Spleen (tissue), 11 donors: Measurements from ENCODE around the gene SLC35F3. TPM values are rescaled to one million over a fixed set of nuclear protein-coding genes. Genes with fewer than 3 reads are reported as not detected.
"Not testable (repeated sequence)": the region's sequence is repeated elsewhere in the genome, so short reads cannot be mapped to it uniquely, and the experiment has no call there.

ENCODE experiments used
- DNase-seq: peaks from one replicate; pipeline ENCODE4 v3.0.0-alpha.2; 2020
- H3K27ac ChIP-seq, 8 donors: fragments of 200-600 bp; sonication (generic) in 7 of 8; 1 replicate in 4 of 8; 2 replicates in 4 of 8; pipeline versions ENCODE4 v1.5.0 to v1.8.0; 2016 to 2021; ENCODE audit warnings: inconsistent platforms in 4 of 8, mild to moderate bottlenecking in 4 of 8, moderate library complexity in 1 of 8
- H3K27me3 ChIP-seq, 7 donors: fragments of 200-600 bp; sonication (generic) in 6 of 7; replicated peaks in 1 of 7; 1 replicate in 4 of 7; 2 replicates in 3 of 7; pipeline versions ENCODE4 v1.5.0 to v1.8.0; 2016 to 2021; ENCODE audit warnings: inconsistent platforms in 3 of 7, mild to moderate bottlenecking in 1 of 7
- H3K36me3 ChIP-seq, 6 donors: fragments of 200-600 bp; sonication (generic) in 5 of 6; 1 replicate in 4 of 6; 2 replicates in 2 of 6; pipeline versions ENCODE4 v1.5.0 to v1.8.0; 2016 to 2021; ENCODE audit warnings: inconsistent platforms in 2 of 6
- H3K4me1 ChIP-seq, 6 donors: fragments of 200-600 bp; sonication (generic) in 5 of 6; 1 replicate in 3 of 6; 2 replicates in 3 of 6; pipeline versions ENCODE4 v1.5.0 to v1.8.0; 2016 to 2021; ENCODE audit warnings: inconsistent platforms in 3 of 6
- H3K4me3 ChIP-seq, 8 donors: fragments of 200-600 bp; sonication (generic) in 7 of 8; 1 replicate in 4 of 8; 2 replicates in 4 of 8; pipeline versions ENCODE4 v1.5.0 to v1.8.0; 2016 to 2021; ENCODE audit warnings: inconsistent platforms in 4 of 8, mild to moderate bottlenecking in 4 of 8, moderate library complexity in 2 of 8
- H3K9me3 ChIP-seq, 8 donors: fragments of 200-600 bp; sonication (generic) in 7 of 8; 1 replicate in 4 of 8; 2 replicates in 4 of 8; pipeline versions ENCODE4 v1.5.0 to v1.8.0; 2016 to 2021; ENCODE audit warnings: inconsistent platforms in 4 of 8
- POLR2A ChIP-seq, 3 donors: fragments of 450-650 bp; IDR thresholded peaks; one replicate each; pipeline ENCODE4 v1.5.1; 2017; ENCODE audit warnings: antibody characterized with exemption in 3 of 3, mild to moderate bottlenecking in 1 of 3
- POLR2AphosphoS5 ChIP-seq, 3 donors: sonication (generic); formaldehyde crosslinking; IDR thresholded peaks; one replicate each; pipeline ENCODE4 v1.5.1; 2017; ENCODE audit warnings: antibody characterized with exemption in 3 of 3
- WGBS, 5 donors: extraction: QIAGEN DNeasy Blood & Tissue Kit in 3 of 5; methylation state at CpG; one replicate each; pipeline versions ENCODE4 v1.1.5 to v1.1.7; 2013 to 2018; 5-methylcytosine and 5-hydroxymethylcytosine counted together
- intact Hi-C: fragments of 100-400 bp; cut with DNase I; formaldehyde crosslinking; loops from one replicate; pipeline ENCODE4 v1.15.0; 2023; ENCODE audit warnings: low total_unique reads
- polyA plus RNA-seq, 3 donors: library from polyadenylated mRNA; stranded (reverse); fragments of 200-250 nt; gene quantifications; one replicate each; pipeline ENCODE4 v1.2.1, GENCODE V29; 2013
- total RNA-seq, 7 donors: library from RNA; depleted of rRNA in 3 of 7; stranded (reverse); fragments of >200 nt in 3 of 7; fragmentation: NEBNext Ultra II Directional in 4 of 7; extraction: Animal tissue kit (Norgen Biotek cat#: 25700) in 4 of 7; gene quantifications; one replicate each; pipeline versions ENCODE4 v1.1.0 to v1.2.1, GENCODE V29; 2016 to 2021
- TF ChIP-seq, protein P1 (sequence below), 11 experiments: fragments of 200-600 bp in 7 of 11; fragments of 450-650 bp in 4 of 11; sonication (generic) in 4 of 11; IDR thresholded peaks in 8 of 11; conservative IDR thresholded peaks in 3 of 11; 1 replicate in 7 of 11; 2 replicates in 4 of 11; pipeline versions ENCODE4 v1.4.0 to v1.8.0; 2016 to 2021; ENCODE audit warnings: antibody characterized with exemption in 11 of 11, inconsistent platforms in 4 of 11, mild to moderate bottlenecking in 1 of 11
- donor health status: healthy with polysubstance abuse.
- donor health status: DM: no; HTN: no; CAD: no; lungs with moderate emphysema.
- donor health status: DM: no; HTN: no; CAD: no.
- donor health status: Bipolar disorder and iron deficiency.
- donor health status: healthy.
- donor health status: DM: no; HTN: no; CAD: no.
- donor health status: DM: yes; HTN: yes; CAD: no.

SLC35F3 gene
- total and polyA plus RNA-seq, 10 donors = 0.03 to 0.44 (median 0.11) TPM; not detected in 5

DNA sequence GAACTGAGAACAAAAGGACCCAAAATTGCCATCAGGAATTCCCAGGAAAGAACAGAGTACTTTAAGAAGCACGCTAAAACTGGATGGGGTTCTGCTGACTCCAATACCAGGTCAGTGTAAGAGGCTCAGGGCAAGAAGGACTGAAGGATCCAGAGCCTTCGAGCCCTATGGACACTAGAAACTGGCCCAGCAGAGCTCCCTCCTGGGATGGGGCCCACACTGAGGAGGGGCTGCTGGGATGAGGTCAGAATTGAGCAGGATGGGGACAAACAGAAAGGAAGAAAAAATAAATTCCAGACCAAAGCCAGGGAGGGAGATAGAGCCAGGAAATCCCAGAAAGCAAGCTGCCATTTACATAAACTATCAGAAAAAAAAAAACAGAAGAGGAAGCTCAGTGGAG is 246.4 kb downstream of the SLC35F3 start:
- Histone ChIP-seq H3K4me1 (no peaks in the 10 kb centered on the region), H3K9me3 (peaks cover 0 to 12% (median 2%) of the 10 kb centered on the region in 8 donors), H3K27ac (no peak overlapping the region), H3K4me3 (no peak overlapping the region), H3K27me3 (peaks cover 0 to 12% (median 0%) of the 10 kb centered on the region in 7 donors), H3K36me3 (no peaks in the 10 kb centered on the region)
- DNase-seq = no peak
- TF ChIP-seq, protein P1, sequence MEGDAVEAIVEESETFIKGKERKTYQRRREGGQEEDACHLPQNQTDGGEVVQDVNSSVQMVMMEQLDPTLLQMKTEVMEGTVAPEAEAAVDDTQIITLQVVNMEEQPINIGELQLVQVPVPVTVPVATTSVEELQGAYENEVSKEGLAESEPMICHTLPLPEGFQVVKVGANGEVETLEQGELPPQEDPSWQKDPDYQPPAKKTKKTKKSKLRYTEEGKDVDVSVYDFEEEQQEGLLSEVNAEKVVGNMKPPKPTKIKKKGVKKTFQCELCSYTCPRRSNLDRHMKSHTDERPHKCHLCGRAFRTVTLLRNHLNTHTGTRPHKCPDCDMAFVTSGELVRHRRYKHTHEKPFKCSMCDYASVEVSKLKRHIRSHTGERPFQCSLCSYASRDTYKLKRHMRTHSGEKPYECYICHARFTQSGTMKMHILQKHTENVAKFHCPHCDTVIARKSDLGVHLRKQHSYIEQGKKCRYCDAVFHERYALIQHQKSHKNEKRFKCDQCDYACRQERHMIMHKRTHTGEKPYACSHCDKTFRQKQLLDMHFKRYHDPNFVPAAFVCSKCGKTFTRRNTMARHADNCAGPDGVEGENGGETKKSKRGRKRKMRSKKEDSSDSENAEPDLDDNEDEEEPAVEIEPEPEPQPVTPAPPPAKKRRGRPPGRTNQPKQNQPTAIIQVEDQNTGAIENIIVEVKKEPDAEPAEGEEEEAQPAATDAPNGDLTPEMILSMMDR (IDR thresholded peaks at IDR 0.05 in 8 of 11, conservative IDR thresholded peaks at IDR 0.05 in 3 of 11) = no peak
- TF ChIP-seq POLR2A (IDR thresholded peaks at IDR 0.05) (no peak), POLR2AphosphoS5 (IDR thresholded peaks at IDR 0.05) (no peak)
- WGBS, 5 donors = 76 to 88% (median 84%) methylated on average over 2 of the region's 2 CpGs
- intact Hi-C loops = no loop called here

DNA sequence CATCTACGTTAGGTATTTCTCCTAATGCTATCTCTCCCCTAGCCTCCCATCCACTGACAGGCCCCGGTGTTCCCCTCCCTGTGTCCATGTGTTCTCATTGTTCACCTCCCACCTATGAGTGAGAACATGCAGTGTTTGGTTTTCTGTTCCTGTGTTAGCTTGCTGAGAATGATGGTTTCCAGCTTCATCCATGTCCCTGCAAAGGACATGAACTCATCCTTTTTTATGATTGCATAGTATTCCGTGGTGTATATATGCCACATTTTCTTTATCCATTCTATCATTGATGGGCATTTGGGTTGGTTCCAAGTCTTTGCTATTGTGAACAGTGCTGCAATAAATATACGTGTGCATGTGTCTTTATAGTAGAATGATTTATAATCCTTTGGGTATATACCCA is 247.9 kb downstream of the SLC35F3 start:
- H3K9me3 ChIP-seq, DNase-seq, H3K4me3 ChIP-seq, intact Hi-C loops, H3K27ac ChIP-seq, H3K4me1 ChIP-seq, H3K36me3 ChIP-seq: not testable (repeated sequence)
- H3K27me3 ChIP-seq = peaks cover 0 to 12% (median 0%) of the 10 kb centered on the region in 7 donors
- 90 to 97% (median 92%) methylated on average over 3 to 4 of the region's 4 CpGs for WGBS, 5 donors

DNA sequence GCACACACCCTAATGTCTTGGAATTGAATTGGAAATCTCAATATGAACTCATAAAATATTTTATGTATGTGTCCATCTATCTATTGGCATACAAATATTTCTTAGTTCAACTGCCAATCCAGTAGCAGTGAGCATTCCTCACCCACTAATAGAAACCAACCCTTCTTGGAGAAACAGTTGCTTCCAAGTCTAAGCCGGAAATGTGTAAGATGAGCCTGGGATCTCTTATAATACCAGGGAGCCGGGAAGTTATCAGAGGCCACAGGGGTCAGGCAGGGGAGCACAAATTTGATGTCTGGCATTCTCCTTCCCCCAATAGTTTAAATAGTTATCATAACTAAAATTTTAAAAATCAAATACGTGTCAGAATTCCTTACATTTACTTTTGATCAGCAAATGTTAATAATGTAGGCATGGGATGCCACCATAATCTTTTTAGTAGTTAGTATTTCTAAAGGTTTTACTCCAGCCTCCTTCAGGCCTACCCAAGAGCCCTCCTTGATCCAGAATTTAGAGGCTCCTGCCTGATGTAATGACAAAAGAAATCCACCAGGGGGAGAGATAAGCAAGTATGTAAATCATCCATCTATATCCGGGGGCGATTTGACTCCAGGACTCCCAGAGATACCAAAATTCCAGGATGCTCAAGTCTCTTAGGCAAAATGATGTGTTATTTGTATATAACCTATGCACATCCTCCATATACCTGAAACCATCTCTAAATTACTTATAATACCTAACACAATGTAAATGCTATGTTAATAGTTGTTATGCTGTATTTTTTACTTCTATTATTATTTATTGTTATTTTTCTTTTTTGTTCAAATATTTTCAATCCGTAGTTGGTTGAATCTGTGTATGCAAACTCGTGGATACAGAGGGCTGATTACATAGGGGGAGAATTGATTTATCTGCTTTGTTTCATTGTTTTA is 250.1 kb downstream of the SLC35F3 start:
- no peak for DNase-seq

DNA sequence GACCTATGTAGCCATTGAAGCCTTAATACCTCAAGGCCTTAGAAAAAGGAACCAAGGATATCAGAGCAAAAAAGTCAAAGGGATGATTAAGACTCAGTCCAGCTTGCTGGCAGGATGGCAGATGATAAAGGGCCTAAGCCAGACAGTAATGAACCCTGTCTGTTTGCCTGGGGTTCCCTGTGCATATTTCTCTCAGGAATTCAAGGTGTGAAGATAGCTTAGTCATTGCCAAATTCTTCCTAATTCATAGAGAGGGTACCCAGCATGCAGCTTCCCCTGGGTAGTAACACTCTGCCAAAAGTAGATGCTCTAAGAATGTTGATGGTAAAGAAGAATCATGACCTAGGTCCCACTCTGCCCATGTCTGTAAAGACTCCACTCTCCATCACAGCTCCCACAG is 258.2 kb downstream of the SLC35F3 start:
- Histone ChIP-seq H3K27me3 (peaks cover 0 to 6% (median 0%) of the 10 kb centered on the region in 7 donors), H3K36me3 (no peaks in the 10 kb centered on the region), H3K4me3 (no peak overlapping the region), H3K9me3 (no peaks in the 10 kb centered on the region), H3K4me1 (no peaks in the 10 kb centered on the region), H3K27ac (no peak overlapping the region)
- TF ChIP-seq POLR2AphosphoS5 (IDR thresholded peaks at IDR 0.05) = no peak
- intact Hi-C loops = no loop called here
- DNase-seq = no peak

More for the DNA sequence above, 250.1 kb downstream of the SLC35F3 start:
- WGBS, 5 donors = 42 to 50% (median 46%) methylated on average over 7 of the region's 7 CpGs
- H3K9me3 ChIP-seq = no peaks in the 10 kb centered on the region
- H3K4me3 ChIP-seq = no peak overlapping the region
- peaks cover 0 to 5% (median 0%) of the 10 kb centered on the region in 7 donors for H3K27me3 ChIP-seq
- no peaks in the 10 kb centered on the region for H3K36me3 ChIP-seq
- no peak overlapping the region for H3K27ac ChIP-seq
- no peaks in the 10 kb centered on the region for H3K4me1 ChIP-seq
- intact Hi-C loops = no loop called here
- TF ChIP-seq POLR2AphosphoS5 (IDR thresholded peaks at IDR 0.05) = no peak
- TF ChIP-seq POLR2A (IDR thresholded peaks at IDR 0.05) = no peak
- TF ChIP-seq, protein P1 (IDR thresholded peaks at IDR 0.05 in 8 of 11, conservative IDR thresholded peaks at IDR 0.05 in 3 of 11) = peak; percentile 46 to 85 (median 70)

DNA sequence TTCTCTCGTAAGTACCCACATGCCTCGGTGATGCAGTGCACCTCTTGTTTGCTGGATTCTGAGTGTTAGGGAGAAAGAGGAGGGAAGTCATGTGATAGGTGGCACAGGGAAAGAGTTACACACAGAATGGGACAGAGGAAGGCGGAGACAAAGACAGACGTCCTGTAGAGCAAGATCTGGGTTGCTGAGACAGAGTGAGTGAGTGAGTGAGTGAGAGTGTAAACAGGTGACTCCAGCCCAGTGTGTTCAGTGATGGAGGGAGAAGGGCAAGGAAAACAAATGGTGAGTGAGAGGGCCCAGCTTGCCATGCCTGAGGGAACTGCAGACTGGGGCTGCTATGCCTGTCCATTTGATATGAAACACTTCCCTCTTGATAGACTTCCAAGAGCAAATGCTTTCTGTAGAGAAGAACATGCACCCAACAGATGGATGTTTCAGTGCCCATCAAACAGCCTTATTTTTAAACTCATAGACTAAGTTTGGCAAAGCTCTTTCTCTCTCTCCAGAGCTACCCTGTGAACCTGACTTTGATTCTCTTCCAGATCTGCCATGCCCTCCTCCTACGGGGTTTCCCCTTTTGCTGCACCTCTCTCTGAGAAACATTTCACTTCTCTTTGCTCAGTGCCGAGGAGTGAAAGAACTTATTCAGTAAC is 258.9 kb downstream of the SLC35F3 start:
- TF ChIP-seq, protein P1 (IDR thresholded peaks at IDR 0.05 in 8 of 11, conservative IDR thresholded peaks at IDR 0.05 in 3 of 11) = no peak
- TF ChIP-seq POLR2AphosphoS5 (IDR thresholded peaks at IDR 0.05) (no peak), POLR2A (IDR thresholded peaks at IDR 0.05) (no peak)
- intact Hi-C loops = no loop called here
- Histone ChIP-seq H3K27ac (no peak overlapping the region), H3K36me3 (no peaks in the 10 kb centered on the region), H3K4me3 (no peak overlapping the region), H3K9me3 (no peaks in the 10 kb centered on the region), H3K27me3 (peaks cover 0 to 6% (median 0%) of the 10 kb centered on the region in 7 donors), H3K4me1 (no peaks in the 10 kb centered on the region)
- WGBS, 5 donors = 57 to 62% (median 59%) methylated on average over 6 of the region's 6 CpGs
- DNase-seq = no peak
